Urinary bladder (tissue), 2 donors: ENCODE data around the gene FMNL2. TPM values are rescaled to one million over a fixed set of nuclear protein-coding genes. Genes with fewer than 3 reads are reported as not detected.

Experiments
- polyA plus RNA-seq: library from polyadenylated mRNA; stranded (reverse); fragments of 200-250 nt; gene quantifications from one replicate; pipeline ENCODE4 v1.2.3, GENCODE V29; 2013
- small RNA-seq: library from RNA; depleted of rRNA; stranded (forward); fragments of <200 nt; gene quantifications from one replicate; pipeline ENCODE3, GENCODE V24; 2014
- total RNA-seq: library from RNA; depleted of rRNA; stranded (reverse); fragments of >200 nt; gene quantifications from one replicate; pipeline ENCODE4 v1.2.3, GENCODE V29; 2014
- donor health status: healthy.

FMNL2 gene
- total and polyA plus RNA-seq, 2 donors = 27.7 to 77.6 TPM

Small RNAs within 50 kb of the gene (small RNA-seq; reads per million reads assigned to genes)
- not detected for gene AC012443.1

Other genes starting within 250 kb of the FMNL2 start
- gene CACNB4, start 236.1 kb upstream of the FMNL2 start, total RNA-seq = 33.9 TPM
- gene CACNB4, start 236.1 kb upstream of the FMNL2 start, polyA plus RNA-seq = 4.8 TPM
- 91.6 TPM for gene STAM2, start 159.4 kb upstream of the FMNL2 start, total RNA-seq
- gene STAM2, start 159.4 kb upstream of the FMNL2 start, polyA plus RNA-seq = 13.6 TPM